GM12873 (cell line): Measurements from ENCODE around the gene PALM3.

Experiments used
- CTCF ChIP-seq: IDR thresholded peaks from 2 replicates; pipeline ENCODE4 v1.5.1; 2012; ENCODE audit warnings: low read depth, mild to moderate bottlenecking, moderate library complexity, low read length, control low read depth; ENCODE audit not compliant: insufficient read depth; ENCODE audit errors: missing control alignments

The PALM3 gene

DNA sequence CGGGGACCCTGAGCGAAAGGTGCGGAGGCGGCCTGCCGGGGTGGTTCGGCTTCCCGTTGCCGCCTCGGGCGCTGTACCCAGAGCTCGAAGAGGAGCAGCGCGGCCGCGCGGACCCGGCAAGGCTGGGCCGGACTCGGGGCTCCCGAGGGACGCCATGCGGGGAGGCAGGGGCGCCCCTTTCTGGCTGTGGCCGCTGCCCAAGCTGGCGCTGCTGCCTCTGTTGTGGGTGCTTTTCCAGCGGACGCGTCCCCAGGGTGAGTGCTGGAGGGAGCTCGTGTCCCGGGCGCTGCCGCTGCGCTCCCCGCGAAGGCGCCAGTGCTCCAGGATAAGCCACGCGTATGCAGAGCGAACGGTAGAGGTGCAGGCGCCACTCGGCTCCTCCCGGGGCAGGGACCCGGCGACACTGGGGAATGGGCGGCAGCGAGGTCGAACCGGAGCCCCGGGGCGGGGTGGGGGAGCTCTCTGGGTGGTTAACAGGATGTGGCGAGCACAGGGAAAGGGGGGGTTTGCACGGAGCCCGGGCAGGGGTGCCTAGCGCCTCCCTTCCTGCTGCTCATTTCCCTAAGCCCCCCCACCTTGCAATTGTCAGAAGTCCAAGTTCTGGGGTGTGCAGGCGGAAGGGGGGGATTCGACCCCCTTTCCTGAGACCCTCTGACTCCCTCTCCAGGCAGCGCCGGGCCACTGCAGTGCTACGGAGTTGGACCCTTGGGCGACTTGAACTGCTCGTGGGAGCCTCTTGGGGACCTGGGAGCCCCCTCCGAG lies 30.0 kb downstream of the PALM3 start, which contains the start of gene IL27RA:
IL27RA (plus strand) TSS at position 44 of the 762 bp plus-strand sequence; CDS start at position 155, 111 bp downstream.
- peak; percentile 86 for TF ChIP-seq CTCF

DNA sequence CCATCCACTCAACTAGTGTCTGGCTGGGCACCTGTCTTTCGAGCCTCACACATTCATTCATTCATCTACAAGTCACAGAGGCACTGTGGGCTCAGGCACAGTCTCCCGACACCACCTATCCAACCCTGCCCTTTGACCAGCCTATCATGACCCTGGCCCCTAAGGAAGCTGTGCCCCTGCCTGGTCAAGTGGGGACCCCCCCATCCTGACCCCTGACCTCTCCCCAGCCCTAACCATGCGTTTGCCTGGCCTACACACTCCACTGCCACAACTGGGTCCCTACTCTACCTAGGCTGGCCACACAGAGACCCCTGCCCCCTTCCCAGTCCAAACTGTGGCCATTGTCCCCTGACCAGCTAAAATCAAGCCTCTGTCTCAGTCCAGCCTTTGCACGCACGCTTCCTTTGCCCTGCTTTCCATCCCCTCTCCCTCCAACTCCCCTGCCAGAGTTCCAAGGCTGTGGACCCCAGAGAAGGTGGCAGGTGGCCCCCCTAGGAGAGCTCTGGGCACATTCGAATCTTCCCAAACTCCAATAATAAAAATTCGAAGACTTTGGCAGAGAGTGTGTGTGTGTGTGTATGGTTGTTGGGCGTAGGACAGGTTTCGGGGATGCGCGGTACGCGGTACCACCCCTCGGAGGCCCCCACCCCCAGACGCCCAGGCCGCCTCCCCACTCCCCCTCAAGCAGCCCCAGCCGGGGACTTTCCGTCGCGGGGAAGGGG lies 30.7 kb downstream of the PALM3 start:
- no peak for TF ChIP-seq CTCF

DNA sequence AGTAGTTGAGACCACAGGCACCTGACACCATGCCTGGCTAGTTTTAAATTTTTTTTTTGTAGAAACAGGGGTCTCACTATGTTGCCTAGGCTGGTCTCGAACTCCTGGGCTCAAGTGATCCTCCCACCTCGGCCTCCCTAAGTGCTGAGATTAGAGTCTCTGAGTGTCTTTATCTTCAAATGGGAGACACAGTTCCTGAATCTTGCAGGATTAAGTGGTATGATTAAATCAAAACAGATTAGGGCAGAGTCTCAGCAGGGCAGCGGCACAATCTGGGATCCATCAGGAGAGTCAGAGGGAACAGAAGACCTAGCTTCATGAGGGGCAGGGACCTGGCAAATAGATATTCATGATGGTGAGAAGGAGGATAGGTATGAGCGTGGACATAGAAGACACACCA lies 33.0 kb downstream of the PALM3 start:
- TF ChIP-seq CTCF: no peak

- TF ChIP-seq CTCF: no peak
These were observed 33.9 kb downstream of the PALM3 start, which contains the start of gene RLN3 for GRCh38 chr19:14027856-14028450. Gene RLN3, plus strand, starts transcription at chr19:14028148. Its CDS starts 57 bp downstream, at chr19:14028205.

- TF ChIP-seq CTCF: peak; percentile 55
These were observed 38.3 kb downstream of the PALM3 start for GRCh38 chr19:14023404-14024235.

- TF ChIP-seq CTCF: no peak
These were observed 39.4 kb downstream of the PALM3 start for GRCh38 chr19:14022469-14022868.

GRCh38 chr19:14021474-14021873 lies 40.4 kb downstream of the PALM3 start:
- no peak for TF ChIP-seq CTCF
